Thoracic aorta (tissue), 2 donors: ENCODE data around the gene COL18A1. TPM values are rescaled to one million over a fixed set of nuclear protein-coding genes. Genes with fewer than 3 reads are reported as not detected.

Experiments
- ATAC-seq: fragments of 150-250 bp; one replicate; pipeline ENCODE4 v1.8.0; 2017; ENCODE audit warnings: low read depth; ENCODE audit not compliant: insufficient number of reproducible peaks, low FRiP score
- DNase-seq: peaks from one replicate; pipeline ENCODE4 v3.0.0-alpha.2; 2020; ENCODE audit warnings: low spot score
- H3K27ac ChIP-seq, 2 donors: fragments of 200-600 bp; sonication (generic); 1 replicate in 1 of 2; 2 replicates in 1 of 2; pipeline ENCODE4 v1.5.1; 2016; ENCODE audit warnings: mild to moderate bottlenecking in 2 of 2, moderate library complexity in 2 of 2
- H3K27me3 ChIP-seq: fragments of 200-600 bp; sonication (generic); replicated peaks from 2 replicates; pipeline ENCODE4 v1.6.0; 2016; ENCODE audit warnings: mild to moderate bottlenecking; ENCODE audit not compliant: insufficient read depth
- H3K36me3 ChIP-seq: fragments of 200-600 bp; sonication (generic); one replicate; pipeline ENCODE4 v1.5.1; 2016
- H3K4me1 ChIP-seq, 2 donors: fragments of 200-600 bp; sonication (generic); 1 replicate in 1 of 2; 2 replicates in 1 of 2; pipeline versions ENCODE4 v1.5.1 to v1.6.0; 2016; ENCODE audit warnings: low read depth in 2 of 2, mild to moderate bottlenecking in 1 of 2; ENCODE audit not compliant: control insufficient read depth in 1 of 2
- H3K4me3 ChIP-seq: fragments of 200-600 bp; sonication (generic); 2 replicates; pipeline ENCODE4 v1.5.1; 2016; ENCODE audit warnings: mild to moderate bottlenecking
- H3K9me3 ChIP-seq: fragments of 200-600 bp; sonication (generic); 2 replicates; pipeline ENCODE4 v1.5.1; 2016
- CTCF ChIP-seq: fragments of 200-600 bp; sonication (generic); IDR thresholded peaks from one replicate; pipeline ENCODE4 v1.5.1; 2019; ENCODE audit warnings: antibody characterized with exemption
- total RNA-seq, 2 donors: library from RNA; depleted of rRNA; stranded (reverse); fragments of >200 nt; gene quantifications; one replicate each; pipeline versions ENCODE4 v1.1.0 to v1.2.3, GENCODE V29; 2016

COL18A1 gene
- total RNA-seq, 2 donors from 2014 or later = 507 to 811 TPM

GRCh38 chr21:45358261-45358670 is 46.7 kb upstream of the COL18A1 start:
- TF ChIP-seq CTCF = no peak
- no peaks in the 10 kb centered on the region for H3K9me3 ChIP-seq
- H3K36me3 ChIP-seq = no peaks in the 10 kb centered on the region
- ATAC-seq (no peak), DNase-seq (no peak)
- H3K27me3 ChIP-seq = no peaks in the 10 kb centered on the region
- peak overlapping the region in 1 of 2 donors; percentile 49 for H3K27ac ChIP-seq
- peaks cover 0 to 21% of the 10 kb centered on the region in 2 donors for H3K4me1 ChIP-seq
- no peak overlapping the region for H3K4me3 ChIP-seq

GRCh38 chr21:45358711-45359310 is 46.2 kb upstream of the COL18A1 start:
- H3K4me3 ChIP-seq = no peak overlapping the region
- no peaks in the 10 kb centered on the region for H3K36me3 ChIP-seq
- H3K9me3 ChIP-seq = no peaks in the 10 kb centered on the region
- TF ChIP-seq CTCF = no peak
- DNase-seq = no peak
- H3K27ac ChIP-seq = no peak overlapping the region
- H3K27me3 ChIP-seq = no peaks in the 10 kb centered on the region
- no peak for ATAC-seq
- peaks cover 3 to 27% of the 10 kb centered on the region in 2 donors for H3K4me1 ChIP-seq

- Histone ChIP-seq H3K36me3 (no peaks in the 10 kb centered on the region), H3K27ac (no peak overlapping the region), H3K4me1 (peaks cover 7 to 31% of the 10 kb centered on the region in 2 donors), H3K4me3 (no peak overlapping the region), H3K27me3 (no peaks in the 10 kb centered on the region), H3K9me3 (no peaks in the 10 kb centered on the region)
- no peak for TF ChIP-seq CTCF
- ATAC-seq = no peak
- DNase-seq = no peak
Observed at GRCh38 chr21:45359451-45360217, 45.3 kb upstream of the COL18A1 start.

GRCh38 chr21:45361033-45361997 is 43.6 kb upstream of the COL18A1 start:
- H3K27ac ChIP-seq = peak overlapping the region; percentile 93 to 100
- ATAC-seq (no peak), DNase-seq (no peak)
- no peaks in the 10 kb centered on the region for H3K27me3 ChIP-seq
- TF ChIP-seq CTCF = no peak
- H3K36me3 ChIP-seq = no peaks in the 10 kb centered on the region
- H3K9me3 ChIP-seq = no peaks in the 10 kb centered on the region
- H3K4me1 ChIP-seq = peaks cover 16 to 46% of the 10 kb centered on the region in 2 donors
- H3K4me3 ChIP-seq = no peak overlapping the region
